ENCODE results near the gene PERCC1. TPM values are rescaled to one million over a fixed set of nuclear protein-coding genes. Genes with fewer than 3 reads are reported as not detected.

PERCC1 gene
- total RNA-seq, 5 donors from 2014 or later (not counting 1 experiment from before 2014, with no cell fraction given), result 0.36 to 1.6 (median 0.90) TPM

- ChIA-PET CTCF (no interaction called here), POLR2A (no interaction called here)
- Histone ChIP-seq H3K27me3 (replicated peaks in 1 of 2; ENCODE audit: control insufficient read depth in 2 of 2, extremely low read depth in 1 of 2, insufficient read depth in 2 of 2, low read length in 1 of 2) (no peaks in the 10 kb centered on the region), H3K9me3 (no peaks in the 10 kb centered on the region), H3K36me3 (ENCODE audit: control insufficient read depth in 2 of 2, extremely low read depth in 1 of 2, insufficient read depth in 1 of 2, low read length in 1 of 2) (peaks cover 4 to 9% of the 10 kb centered on the region in 2 donors), H3K4me3 (ENCODE audit: control insufficient read depth in 1 of 2, extremely low read depth in 1 of 2, low read length in 1 of 2) (no peak overlapping the region), H3K4me1 (ENCODE audit: control insufficient read depth in 1 of 2, extremely low read depth in 1 of 2, insufficient read depth in 2 of 2, low read length in 2 of 2) (peaks cover 9 to 47% of the 10 kb centered on the region in 2 experiments), H3K27ac (ENCODE audit: low read length) (no peak overlapping the region)
- Mint-ChIP-seq H3K4me1 (peaks cover 24 to 37% (median 33%) of the 10 kb centered on the region in 3 donors), H3K4me3 (no peak overlapping the region), H3K27ac (peak overlapping the region; percentile 46 to 69), H3K27me3 (no peaks in the 10 kb centered on the region), H3K9me3 (no peaks in the 10 kb centered on the region), H3K36me3 (no peaks in the 10 kb centered on the region)
- 79% methylated on average over 3 of the region's 3 CpGs for WGBS (ENCODE audit: insufficient coverage)
- ATAC-seq (replicated peaks in 1 of 4) (no peak), DNase-seq (no peak)
Observed at GRCh38 chr16:1416521-1416941, 14.3 kb upstream of the PERCC1 start.

GRCh38 chr16:1420111-1420539 lies 10.8 kb upstream of the PERCC1 start:
- H3K27ac ChIP-seq (ENCODE audit: low read length), result peak overlapping the region; percentile 93
- Mint-ChIP-seq H3K27me3 (no peaks in the 10 kb centered on the region), H3K4me3 (peak overlapping the region; percentile 85 to 91 (median 87)), H3K4me1 (peaks cover 15 to 27% (median 15%) of the 10 kb centered on the region in 3 donors), H3K27ac (peak overlapping the region; percentile 57 to 61), H3K9me3 (no peaks in the 10 kb centered on the region), H3K36me3 (no peaks in the 10 kb centered on the region)
- H3K4me1 ChIP-seq (ENCODE audit: control insufficient read depth in 1 of 2, extremely low read depth in 1 of 2, insufficient read depth in 2 of 2, low read length in 2 of 2), result peaks cover 9 to 24% of the 10 kb centered on the region in 2 experiments
- POLR2A ChIA-PET, result interaction anchor here in 1 of 2 donors (0.6 to 1.2 kb wide), 3 partner anchors 12 to 545 kb away, joined by 3 read pairs; partner anchors contain the start of genes NUBP2, RPS2 and SPSB3
- ATAC-seq (replicated peaks in 1 of 4) (peak in 2 of 4 experiments; percentile 1 to 2), DNase-seq (peak in 1 of 35 experiments; percentile 9)
- H3K9me3 ChIP-seq, result no peaks in the 10 kb centered on the region
- H3K27me3 ChIP-seq (replicated peaks in 1 of 2; ENCODE audit: control insufficient read depth in 2 of 2, extremely low read depth in 1 of 2, insufficient read depth in 2 of 2, low read length in 1 of 2), result no peaks in the 10 kb centered on the region
- H3K4me3 ChIP-seq (ENCODE audit: control insufficient read depth in 1 of 2, extremely low read depth in 1 of 2, low read length in 1 of 2), result peak overlapping the region; percentile 63 to 96
- no peaks in the 10 kb centered on the region for H3K36me3 ChIP-seq (ENCODE audit: control insufficient read depth in 2 of 2, extremely low read depth in 1 of 2, insufficient read depth in 1 of 2, low read length in 1 of 2)
- CTCF ChIA-PET, result interaction anchor here in 1 of 2 donors (0.6 to 1.0 kb wide), 4 partner anchors 13 to 363 kb away, joined by 3 read pairs; partner anchors contain the start of genes NUBP2 and SPSB3
- 3% methylated on average over 22 of the region's 22 CpGs for WGBS (ENCODE audit: insufficient coverage)

GRCh38 chr16:1422076-1422475 lies 8.8 kb upstream of the PERCC1 start:
- Mint-ChIP-seq H3K36me3 (no peaks in the 10 kb centered on the region), H3K4me3 (peak overlapping the region; percentile 28 to 87 (median 54)), H3K27me3 (no peaks in the 10 kb centered on the region), H3K27ac (peak overlapping the region; percentile 93 to 97), H3K4me1 (peaks cover 12 to 23% (median 15%) of the 10 kb centered on the region in 3 donors), H3K9me3 (no peaks in the 10 kb centered on the region)
- Histone ChIP-seq H3K27ac (ENCODE audit: low read length) (peak overlapping the region; percentile 93), H3K36me3 (ENCODE audit: control insufficient read depth in 2 of 2, extremely low read depth in 1 of 2, insufficient read depth in 1 of 2, low read length in 1 of 2) (no peaks in the 10 kb centered on the region), H3K9me3 (no peaks in the 10 kb centered on the region), H3K4me3 (ENCODE audit: control insufficient read depth in 1 of 2, extremely low read depth in 1 of 2, low read length in 1 of 2) (no peak overlapping the region), H3K27me3 (replicated peaks in 1 of 2; ENCODE audit: control insufficient read depth in 2 of 2, extremely low read depth in 1 of 2, insufficient read depth in 2 of 2, low read length in 1 of 2) (no peaks in the 10 kb centered on the region), H3K4me1 (ENCODE audit: control insufficient read depth in 1 of 2, extremely low read depth in 1 of 2, insufficient read depth in 2 of 2, low read length in 2 of 2) (peaks cover 9 to 22% of the 10 kb centered on the region in 2 experiments)
- ChIA-PET POLR2A (no interaction called here), CTCF (no interaction called here)
- DNase-seq (no peak), ATAC-seq (replicated peaks in 1 of 4) (no peak)
- 83% methylated on average over 6 of the region's 10 CpGs for WGBS (ENCODE audit: insufficient coverage)

GRCh38 chr16:1424028-1424427 lies 6.8 kb upstream of the PERCC1 start:
- H3K9me3 Mint-ChIP-seq, result no peaks in the 10 kb centered on the region
- CTCF ChIA-PET, result no interaction called here

GRCh38 chr16:1425616-1426370 lies 5.1 kb upstream of the PERCC1 start:
- Histone ChIP-seq H3K9me3 (no peaks in the 10 kb centered on the region), H3K4me3 (ENCODE audit: control insufficient read depth in 1 of 2, extremely low read depth in 1 of 2, low read length in 1 of 2) (no peak overlapping the region), H3K4me1 (ENCODE audit: control insufficient read depth in 1 of 2, extremely low read depth in 1 of 2, insufficient read depth in 2 of 2, low read length in 2 of 2) (peaks cover 0 to 21% of the 10 kb centered on the region in 2 experiments), H3K27ac (ENCODE audit: low read length) (no peak overlapping the region), H3K27me3 (replicated peaks in 1 of 2; ENCODE audit: control insufficient read depth in 2 of 2, extremely low read depth in 1 of 2, insufficient read depth in 2 of 2, low read length in 1 of 2) (peaks cover 0 to 26% of the 10 kb centered on the region in 2 experiments), H3K36me3 (ENCODE audit: control insufficient read depth in 2 of 2, extremely low read depth in 1 of 2, insufficient read depth in 1 of 2, low read length in 1 of 2) (no peaks in the 10 kb centered on the region)
- H3K27me3 Mint-ChIP-seq, result peaks cover 0 to 3% of the 10 kb centered on the region in 2 donors
- no peak overlapping the region for H3K4me3 Mint-ChIP-seq
- no peak for DNase-seq
- no peak for ATAC-seq (replicated peaks in 1 of 4)
- ChIA-PET POLR2A (no interaction called here), CTCF (no interaction called here)
- no peak overlapping the region for H3K27ac Mint-ChIP-seq
- H3K36me3 Mint-ChIP-seq, result no peaks in the 10 kb centered on the region
- H3K4me1 Mint-ChIP-seq, result peaks cover 4 to 10% (median 4%) of the 10 kb centered on the region in 3 donors
- no peaks in the 10 kb centered on the region for H3K9me3 Mint-ChIP-seq
- WGBS (ENCODE audit: insufficient coverage), result 93% methylated on average over 14 of the region's 16 CpGs

More at GRCh38 chr16:1424028-1424427, 6.8 kb upstream of the PERCC1 start:
- DNase-seq (no peak), ATAC-seq (replicated peaks in 1 of 4) (no peak)
- no peak overlapping the region for H3K4me3 Mint-ChIP-seq
- Histone ChIP-seq H3K4me1 (ENCODE audit: control insufficient read depth in 1 of 2, extremely low read depth in 1 of 2, insufficient read depth in 2 of 2, low read length in 2 of 2) (peaks cover 9 to 31% of the 10 kb centered on the region in 2 experiments), H3K36me3 (ENCODE audit: control insufficient read depth in 2 of 2, extremely low read depth in 1 of 2, insufficient read depth in 1 of 2, low read length in 1 of 2) (no peaks in the 10 kb centered on the region), H3K27ac (ENCODE audit: low read length) (no peak overlapping the region), H3K9me3 (no peaks in the 10 kb centered on the region), H3K27me3 (replicated peaks in 1 of 2; ENCODE audit: control insufficient read depth in 2 of 2, extremely low read depth in 1 of 2, insufficient read depth in 2 of 2, low read length in 1 of 2) (peaks cover 0 to 9% of the 10 kb centered on the region in 2 experiments), H3K4me3 (ENCODE audit: control insufficient read depth in 1 of 2, extremely low read depth in 1 of 2, low read length in 1 of 2) (no peak overlapping the region)
- no peaks in the 10 kb centered on the region for H3K36me3 Mint-ChIP-seq
- POLR2A ChIA-PET, result no interaction called here
- H3K4me1 Mint-ChIP-seq, result peaks cover 4 to 21% (median 12%) of the 10 kb centered on the region in 3 donors
- 100% methylated on average over 3 of the region's 12 CpGs for WGBS (ENCODE audit: insufficient coverage)
- H3K27me3 Mint-ChIP-seq, result no peaks in the 10 kb centered on the region
- H3K27ac Mint-ChIP-seq, result no peak overlapping the region

- Mint-ChIP-seq H3K4me1 (peaks cover 0 to 3% (median 0%) of the 10 kb centered on the region in 3 donors), H3K36me3 (no peaks in the 10 kb centered on the region), H3K27me3 (peaks cover 0 to 3% of the 10 kb centered on the region in 2 donors), H3K4me3 (no peak overlapping the region), H3K9me3 (no peaks in the 10 kb centered on the region), H3K27ac (no peak overlapping the region)
- H3K9me3 ChIP-seq, result no peaks in the 10 kb centered on the region
- no peak for DNase-seq
- ChIA-PET POLR2A (no interaction called here), CTCF (no interaction called here)
- no peak for ATAC-seq (replicated peaks in 1 of 4)
- H3K36me3 ChIP-seq (ENCODE audit: control insufficient read depth in 2 of 2, extremely low read depth in 1 of 2, insufficient read depth in 1 of 2, low read length in 1 of 2), result no peaks in the 10 kb centered on the region
- H3K27me3 ChIP-seq (replicated peaks in 1 of 2; ENCODE audit: control insufficient read depth in 2 of 2, extremely low read depth in 1 of 2, insufficient read depth in 2 of 2, low read length in 1 of 2), result peaks cover 0 to 35% of the 10 kb centered on the region in 2 experiments
- no peak overlapping the region for H3K4me3 ChIP-seq (ENCODE audit: control insufficient read depth in 1 of 2, extremely low read depth in 1 of 2, low read length in 1 of 2)
- no peak overlapping the region for H3K27ac ChIP-seq (ENCODE audit: low read length)
- 92% methylated on average over 39 of the region's 42 CpGs for WGBS (ENCODE audit: insufficient coverage)
- H3K4me1 ChIP-seq (ENCODE audit: control insufficient read depth in 1 of 2, extremely low read depth in 1 of 2, insufficient read depth in 2 of 2, low read length in 2 of 2), result peaks cover 0 to 16% of the 10 kb centered on the region in 2 experiments
Observed at GRCh38 chr16:1426734-1427471, 4.0 kb upstream of the PERCC1 start.

All from T-cell (primary cell).